SU-DHL-6 (cell line): ENCODE data around the gene AKT3.

ENCODE experiments used
- H2AFZ ChIP-seq: fragments of 200-600 bp; sonication (generic); 2 replicates; pipeline ENCODE4 v1.6.1; 2014; ENCODE audit warnings: low read depth, mild to moderate bottlenecking, moderate library complexity, mixed read lengths, antibody characterized with exemption, low read length; ENCODE audit not compliant: severe bottlenecking
- H3F3A ChIP-seq: fragments of 200-600 bp; shearing (Covaris generic); 2 replicates; pipeline ENCODE4 v1.6.0; 2016; ENCODE audit warnings: antibody characterized with exemption, mild to moderate bottlenecking; ENCODE audit not compliant: insufficient read depth
- H3K27ac ChIP-seq: fragments of 200-600 bp; sonication (generic); 2 replicates; pipeline ENCODE4 v1.5.1; 2016; ENCODE audit warnings: low read depth, mild to moderate bottlenecking, low read length, moderate library complexity, mixed read lengths
- H3K27me3 ChIP-seq: fragments of 200-600 bp; sonication (generic), shearing (Covaris generic); 2 replicates; pipeline ENCODE4 v1.6.0; 2014; ENCODE audit warnings: mild to moderate bottlenecking, low read length
- H3K36me3 ChIP-seq: fragments of 200-600 bp; sonication (generic); 2 replicates; pipeline ENCODE4 v1.6.1; 2014; ENCODE audit warnings: mild to moderate bottlenecking, low read length, mixed read lengths
- H3K4me2 ChIP-seq: fragments of 300-600, 200-600 bp; shearing (Covaris generic), sonication (generic); 2 replicates; pipeline ENCODE4 v1.6.0; 2014; ENCODE audit warnings: low read length, low read depth, mild to moderate bottlenecking; ENCODE audit not compliant: poor library complexity, severe bottlenecking
- H3K4me3 ChIP-seq: fragments of 200-600 bp; sonication (generic); 2 replicates; pipeline ENCODE4 v1.5.1; 2014; ENCODE audit warnings: antibody characterized with exemption, low read length, mild to moderate bottlenecking, mixed read lengths; ENCODE audit not compliant: insufficient read depth, poor library complexity, severe bottlenecking
- H3K79me2 ChIP-seq: fragments of 200-600 bp; sonication (generic); 2 replicates; pipeline ENCODE4 v1.6.1; 2014; ENCODE audit warnings: mild to moderate bottlenecking, low read length, moderate library complexity; ENCODE audit not compliant: insufficient read depth
- H3K9ac ChIP-seq: fragments of 200-600 bp; sonication (generic); 2 replicates; pipeline ENCODE4 v1.7.0; 2014; ENCODE audit warnings: mild to moderate bottlenecking, low read length
- H3K9me2 ChIP-seq: fragments of 200-600 bp; sonication (generic); replicated peaks from 2 replicates; pipeline ENCODE4 v1.6.1; 2014; ENCODE audit warnings: low read length; ENCODE audit not compliant: insufficient read depth
- H3K9me3 ChIP-seq: fragments of 200-600 bp; sonication (generic); 2 replicates; pipeline ENCODE4 v1.6.1; 2014; ENCODE audit warnings: low read length, mixed read lengths; ENCODE audit not compliant: insufficient read depth
- H4K20me1 ChIP-seq: fragments of 200-600 bp; sonication (generic); 2 replicates; pipeline ENCODE4 v1.6.1; 2014; ENCODE audit warnings: low read depth, mild to moderate bottlenecking, antibody characterized with exemption, low read length, moderate library complexity, mixed read lengths
- CTCF ChIP-seq: fragments of 200-600 bp; sonication (generic); IDR thresholded peaks from one replicate; pipeline ENCODE4 v1.5.1; 2017; ENCODE audit warnings: antibody characterized with exemption, mild to moderate bottlenecking, low read length, moderate library complexity; ENCODE audit not compliant: insufficient read depth, poor library complexity, severe bottlenecking
- EZH2phosphoT487 ChIP-seq: fragments of 200-600 bp; sonication (generic), shearing (Covaris generic); conservative IDR thresholded peaks from 2 replicates; pipeline ENCODE4 v1.6.1; 2018; ENCODE audit warnings: mild to moderate bottlenecking, antibody characterized with exemption, low read length, moderate library complexity, mixed read lengths

AKT3 gene

DNA sequence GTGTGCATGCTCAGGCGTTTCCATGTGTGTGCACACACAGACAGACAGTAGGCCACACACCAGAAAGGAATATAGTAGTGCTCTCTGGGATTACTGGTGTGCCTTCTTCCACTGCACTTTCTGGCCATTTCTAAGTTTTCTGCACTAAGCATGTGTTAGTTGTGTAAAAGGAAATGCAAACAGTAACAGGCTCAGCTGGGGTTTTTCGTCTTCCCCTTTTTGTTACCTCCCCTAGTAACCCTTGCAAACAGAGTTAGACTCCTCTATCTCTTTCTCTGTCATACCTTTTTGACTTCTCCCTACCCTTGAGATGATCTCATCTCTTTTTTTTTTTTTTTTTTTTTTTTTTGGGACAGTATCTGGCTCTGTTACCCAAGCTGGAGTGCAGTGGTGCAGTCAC lies 398.0 kb downstream of the AKT3 start:
- Histone ChIP-seq H4K20me1 (no peaks in the 10 kb centered on the region), H3K27me3 (no peaks in the 10 kb centered on the region), H3F3A (no peaks in the 10 kb centered on the region), H3K79me2 (no peaks in the 10 kb centered on the region), H3K4me3 (no peak overlapping the region), H3K27ac (no peak overlapping the region), H3K9ac (no peak overlapping the region), H3K9me2 (no peaks in the 10 kb centered on the region), H3K4me2 (no peak overlapping the region), H3K36me3 (no peaks in the 10 kb centered on the region), H3K9me3 (no peaks in the 10 kb centered on the region), H2AFZ (no peak overlapping the region)
- TF ChIP-seq EZH2phosphoT487 (no peak), CTCF (no peak)

DNA sequence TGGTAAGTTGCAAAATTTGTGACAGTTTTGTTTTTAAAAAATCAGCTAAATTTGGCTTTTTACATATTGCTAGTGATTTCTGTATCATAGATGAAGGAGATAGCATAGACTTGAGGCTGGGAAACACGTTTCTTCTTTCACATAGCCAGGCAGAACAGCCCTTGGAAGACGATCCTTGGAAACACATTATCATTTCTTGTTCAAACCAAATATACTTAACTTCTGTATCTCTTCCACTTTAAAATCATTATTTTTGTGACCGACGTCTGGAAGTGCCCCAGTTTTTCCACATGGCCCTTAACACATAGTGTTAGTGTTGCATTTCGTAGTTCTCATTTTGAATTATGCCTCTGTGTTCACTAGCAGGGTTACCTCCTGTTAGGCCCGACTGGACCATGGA lies 400.7 kb downstream of the AKT3 start:
- H3K9me2 ChIP-seq, result no peaks in the 10 kb centered on the region
- no peak overlapping the region for H3K4me3 ChIP-seq
- H3K36me3 ChIP-seq, result no peaks in the 10 kb centered on the region
- H3K27me3 ChIP-seq, result no peaks in the 10 kb centered on the region
- H3K4me2 ChIP-seq, result no peak overlapping the region
- TF ChIP-seq EZH2phosphoT487 (no peak), CTCF (no peak)
- H2AFZ ChIP-seq, result no peak overlapping the region
- H3K79me2 ChIP-seq, result no peaks in the 10 kb centered on the region
- no peaks in the 10 kb centered on the region for H3K9me3 ChIP-seq
- no peak overlapping the region for H3K27ac ChIP-seq
- H3F3A ChIP-seq, result no peaks in the 10 kb centered on the region
- H4K20me1 ChIP-seq, result no peaks in the 10 kb centered on the region
- no peak overlapping the region for H3K9ac ChIP-seq

DNA sequence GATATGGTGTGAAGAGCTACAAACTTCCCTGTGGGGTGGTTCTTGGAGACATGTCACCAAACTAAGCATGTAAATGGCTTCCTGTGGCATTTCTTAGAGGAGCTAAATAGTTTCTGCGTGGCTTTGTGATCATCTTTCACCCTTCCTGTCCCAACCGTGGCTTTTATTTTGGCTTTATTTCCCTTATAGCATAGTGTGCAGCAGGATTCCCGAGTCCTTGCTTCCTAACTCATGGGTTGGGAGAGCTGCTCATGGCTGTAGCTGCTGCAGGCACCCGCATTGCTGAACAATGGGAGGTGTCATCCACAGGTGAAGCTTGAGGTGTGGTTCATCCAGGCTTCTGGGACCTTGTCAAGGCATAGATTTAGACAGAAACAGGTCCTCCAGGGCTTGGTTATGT lies 402.2 kb downstream of the AKT3 start:
- no peak overlapping the region for H3K9ac ChIP-seq
- H3K9me3 ChIP-seq, result no peaks in the 10 kb centered on the region
- H3K4me2 ChIP-seq, result no peak overlapping the region
- TF ChIP-seq CTCF (no peak), EZH2phosphoT487 (no peak)
- H3K9me2 ChIP-seq, result no peaks in the 10 kb centered on the region
- no peaks in the 10 kb centered on the region for H3K36me3 ChIP-seq
- H3F3A ChIP-seq, result no peaks in the 10 kb centered on the region
- H3K27me3 ChIP-seq, result no peaks in the 10 kb centered on the region
- no peak overlapping the region for H3K4me3 ChIP-seq
- H4K20me1 ChIP-seq, result no peaks in the 10 kb centered on the region; the same call in 1 of the 2 replicates
- no peaks in the 10 kb centered on the region for H3K79me2 ChIP-seq
- no peak overlapping the region for H3K27ac ChIP-seq
- H2AFZ ChIP-seq, result no peak overlapping the region
